Measurements from ENCODE around the gene TBC1D22A.
"Not testable (repeated sequence)": the region's sequence is repeated elsewhere in the genome, so short reads cannot be mapped to it uniquely, and the experiment has no call there.

Gene TBC1D22A

GRCh38 chr22:46776876-46777608 lies 14.6 kb downstream of the TBC1D22A start:
- no peak for DNase-seq (ENCODE audit: low read depth)
- H3K4me3 ChIP-seq (ENCODE audit: low read depth, low read length): no peak overlapping the region
- no peak for TF ChIP-seq CTCF (IDR thresholded peaks at IDR 0.05; ENCODE audit: control insufficient read depth, extremely low read depth, insufficient read depth)

GRCh38 chr22:46777609-46777970 lies 15.1 kb downstream of the TBC1D22A start:
- no peak overlapping the region for H3K4me3 ChIP-seq (ENCODE audit: low read depth, low read length)
- DNase-seq (ENCODE audit: low read depth): no peak
- TF ChIP-seq CTCF (IDR thresholded peaks at IDR 0.05; ENCODE audit: control insufficient read depth, extremely low read depth, insufficient read depth): no peak

GRCh38 chr22:46779023-46779422 lies 16.6 kb downstream of the TBC1D22A start:
- TF ChIP-seq CTCF (IDR thresholded peaks at IDR 0.05; ENCODE audit: control insufficient read depth, extremely low read depth, insufficient read depth): no peak
- no peak overlapping the region for H3K4me3 ChIP-seq (ENCODE audit: low read depth, low read length)
- DNase-seq (ENCODE audit: low read depth): no peak

GRCh38 chr22:46779651-46780050 lies 17.2 kb downstream of the TBC1D22A start:
- no peak for TF ChIP-seq CTCF (IDR thresholded peaks at IDR 0.05; ENCODE audit: control insufficient read depth, extremely low read depth, insufficient read depth)
- H3K4me3 ChIP-seq (ENCODE audit: low read depth, low read length): no peak overlapping the region
- no peak for DNase-seq (ENCODE audit: low read depth)

GRCh38 chr22:46780453-46780852 lies 18.0 kb downstream of the TBC1D22A start:
- no peak for TF ChIP-seq CTCF (IDR thresholded peaks at IDR 0.05; ENCODE audit: control insufficient read depth, extremely low read depth, insufficient read depth)
- H3K4me3 ChIP-seq (ENCODE audit: low read depth, low read length): no peak overlapping the region
- DNase-seq (ENCODE audit: low read depth): no peak

- no peak for TF ChIP-seq CTCF (IDR thresholded peaks at IDR 0.05; ENCODE audit: control insufficient read depth, extremely low read depth, insufficient read depth)
These were observed 18.8 kb downstream of the TBC1D22A start for GRCh38 chr22:46781291-46781690.

GRCh38 chr22:46782200-46782599 lies 19.8 kb downstream of the TBC1D22A start:
- not testable (repeated sequence) for DNase-seq (ENCODE audit: low read depth); H3K4me3 ChIP-seq (ENCODE audit: low read depth, low read length)

More at GRCh38 chr22:46781291-46781690, 18.8 kb downstream of the TBC1D22A start:
- DNase-seq (ENCODE audit: low read depth): no peak
- no peak overlapping the region for H3K4me3 ChIP-seq (ENCODE audit: low read depth, low read length)
